GM10248 (cell line): ENCODE results near the gene GHRH.

Source experiments
- CTCF ChIA-PET: fragments of 300-600 bp; sonication (Branson Sonifier 250); formaldehyde crosslinking; extraction: SDS; loops from one replicate; lab custom pipeline; 2021; ENCODE audit warnings: antibody characterized with exemption; lab: Yijun Ruan, JAX
- POLR2A ChIA-PET: fragments of 350-650 bp; sonication (Branson Sonifier 250); formaldehyde crosslinking; extraction: SDS; loops from one replicate; lab custom pipeline; 2020; ENCODE audit warnings: antibody characterized with exemption; lab: Yijun Ruan, JAX
- DNase-seq: peaks from one replicate; pipeline ENCODE4 v3.0.0; 2012; ENCODE audit errors: extremely low spot score
- TF ChIP-seq, protein P1 (sequence below): IDR thresholded peaks from 2 replicates; pipeline ENCODE4 v1.5.1; 2012; ENCODE audit warnings: mild to moderate bottlenecking, low read depth; ENCODE audit errors: extremely low read depth, missing control alignments, control extremely low read depth

GHRH gene

GRCh38 chr20:37204056-37204455, 57.6 kb downstream of the GHRH start:
- POLR2A ChIA-PET, result interaction anchor here (0.7 kb wide), 1 partner anchor 120 kb away, joined by 3 read pairs; no protein-coding TSS in a partner anchor
- no peak for DNase-seq
- TF ChIP-seq, protein P1, sequence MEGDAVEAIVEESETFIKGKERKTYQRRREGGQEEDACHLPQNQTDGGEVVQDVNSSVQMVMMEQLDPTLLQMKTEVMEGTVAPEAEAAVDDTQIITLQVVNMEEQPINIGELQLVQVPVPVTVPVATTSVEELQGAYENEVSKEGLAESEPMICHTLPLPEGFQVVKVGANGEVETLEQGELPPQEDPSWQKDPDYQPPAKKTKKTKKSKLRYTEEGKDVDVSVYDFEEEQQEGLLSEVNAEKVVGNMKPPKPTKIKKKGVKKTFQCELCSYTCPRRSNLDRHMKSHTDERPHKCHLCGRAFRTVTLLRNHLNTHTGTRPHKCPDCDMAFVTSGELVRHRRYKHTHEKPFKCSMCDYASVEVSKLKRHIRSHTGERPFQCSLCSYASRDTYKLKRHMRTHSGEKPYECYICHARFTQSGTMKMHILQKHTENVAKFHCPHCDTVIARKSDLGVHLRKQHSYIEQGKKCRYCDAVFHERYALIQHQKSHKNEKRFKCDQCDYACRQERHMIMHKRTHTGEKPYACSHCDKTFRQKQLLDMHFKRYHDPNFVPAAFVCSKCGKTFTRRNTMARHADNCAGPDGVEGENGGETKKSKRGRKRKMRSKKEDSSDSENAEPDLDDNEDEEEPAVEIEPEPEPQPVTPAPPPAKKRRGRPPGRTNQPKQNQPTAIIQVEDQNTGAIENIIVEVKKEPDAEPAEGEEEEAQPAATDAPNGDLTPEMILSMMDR, result no peak
- CTCF ChIA-PET, result interaction anchor here (0.7 to 1.2 kb wide), 3 partner anchors 13 to 331 kb away, joined by 3 read pairs; no protein-coding TSS in a partner anchor

- ChIA-PET CTCF (interaction anchor here (1.0 to 3.1 kb wide), 6 partner anchors 9 to 332 kb away, joined by 3 to 34 read pairs (median 4); partner anchors contain the start of genes MROH8 and RPN2), POLR2A (no interaction called here)
- TF ChIP-seq, protein P1, result peak; percentile 53
- no peak for DNase-seq
Measured at GRCh38 chr20:37202267-37202943, 59.2 kb downstream of the GHRH start.

DNA sequence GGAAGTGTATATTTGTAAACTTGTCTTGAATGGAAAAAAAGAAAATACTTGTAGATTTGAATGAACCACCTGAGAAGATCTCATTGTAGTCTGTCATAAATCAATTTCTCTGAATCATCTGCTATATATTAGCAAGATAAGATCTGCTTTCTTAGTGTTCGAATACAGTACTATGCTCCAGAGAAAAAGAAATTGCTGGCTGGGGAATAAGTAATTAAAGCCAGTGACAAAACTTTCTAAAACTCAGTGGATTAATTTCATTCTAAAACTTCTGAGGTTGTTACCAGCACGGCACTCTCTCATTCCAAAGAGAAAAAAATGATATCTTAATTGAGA, 59.8 kb downstream of the GHRH start:
- ChIA-PET POLR2A (no interaction called here), CTCF (interaction anchor here (0.9 to 3.1 kb wide), 8 partner anchors 10 to 333 kb away, joined by 3 to 34 read pairs (median 4); partner anchors contain the start of genes MROH8 and RPN2)
- no peak for DNase-seq

More for the DNA sequence above, 59.8 kb downstream of the GHRH start:
- TF ChIP-seq, protein P1, result no peak
